Brain microvascular endothelial cell (primary cell): ENCODE data around the gene CHCHD6.

Source experiments
- DNase-seq: peaks from one replicate; pipeline ENCODE4 v3.0.0-alpha.2; 2020
- H3K27ac ChIP-seq: fragments of 250-450 bp; sonication (Bioruptor Pico); 2 replicates; pipeline ENCODE4 v1.5.1; 2020; ENCODE audit warnings: mild to moderate bottlenecking, moderate library complexity
- H3K27me3 ChIP-seq: fragments of 250-450 bp; sonication (Bioruptor Pico); replicated peaks from 2 replicates; pipeline ENCODE4 v1.5.1; 2020; ENCODE audit warnings: mild to moderate bottlenecking
- H3K36me3 ChIP-seq: fragments of 250-450 bp; sonication (Bioruptor Pico); replicated peaks from 2 replicates; pipeline ENCODE4 v1.5.1; 2020; ENCODE audit warnings: mild to moderate bottlenecking
- H3K4me3 ChIP-seq: 2 replicates; pipeline ENCODE4 v1.5.1; 2011; ENCODE audit warnings: low read depth, mild to moderate bottlenecking, control low read depth, low read length, moderate library complexity
- CTCF ChIP-seq: IDR thresholded peaks from 2 replicates; pipeline ENCODE4 v1.5.1; 2011; ENCODE audit warnings: low read depth, mild to moderate bottlenecking, moderate library complexity, low read length, control low read depth, inconsistent platforms; ENCODE audit errors: missing control alignments
- in situ Hi-C: cut with HindIII; loops from 2 replicates; pipeline ENCODE4 v1.10.0; 2017; ENCODE audit warnings: low sequenced_read_pairs, low pct_ligation_motif_present

The CHCHD6 gene

GRCh38 chr3:126851382-126851781, 147.3 kb downstream of the CHCHD6 start:
- H3K36me3 ChIP-seq = no peaks in the 10 kb centered on the region
- no peak for TF ChIP-seq CTCF

GRCh38 chr3:126851934-126852333, 147.9 kb downstream of the CHCHD6 start:
- TF ChIP-seq CTCF = no peak
- Histone ChIP-seq H3K27me3 (no peaks in the 10 kb centered on the region), H3K4me3 (no peak overlapping the region), H3K36me3 (no peaks in the 10 kb centered on the region), H3K27ac (no peak overlapping the region)
- DNase-seq = no peak
- in situ Hi-C loops = no loop called here

More at GRCh38 chr3:126851382-126851781, 147.3 kb downstream of the CHCHD6 start:
- DNase-seq = no peak
- in situ Hi-C loops = no loop called here
- Histone ChIP-seq H3K4me3 (no peak overlapping the region), H3K27me3 (no peaks in the 10 kb centered on the region), H3K27ac (no peak overlapping the region)

- Histone ChIP-seq H3K4me3 (no peak overlapping the region), H3K36me3 (no peaks in the 10 kb centered on the region), H3K27ac (no peak overlapping the region), H3K27me3 (no peaks in the 10 kb centered on the region)
- no peak for DNase-seq
- in situ Hi-C loops = no loop called here
- TF ChIP-seq CTCF = no peak
These were observed 148.5 kb downstream of the CHCHD6 start for GRCh38 chr3:126852511-126852910.

- no peak for DNase-seq
- Histone ChIP-seq H3K36me3 (no peaks in the 10 kb centered on the region), H3K27ac (no peak overlapping the region), H3K4me3 (no peak overlapping the region), H3K27me3 (no peaks in the 10 kb centered on the region)
- no peak for TF ChIP-seq CTCF
- in situ Hi-C loops = no loop called here
These were observed 150.6 kb downstream of the CHCHD6 start for GRCh38 chr3:126854666-126855065.

- in situ Hi-C loops = no loop called here
These were observed 151.3 kb downstream of the CHCHD6 start for GRCh38 chr3:126855374-126855773.

More at GRCh38 chr3:126855374-126855773, 151.3 kb downstream of the CHCHD6 start:
- no peak overlapping the region for H3K4me3 ChIP-seq
- H3K27me3 ChIP-seq = no peaks in the 10 kb centered on the region
- no peaks in the 10 kb centered on the region for H3K36me3 ChIP-seq
- no peak overlapping the region for H3K27ac ChIP-seq
- TF ChIP-seq CTCF = no peak
- no peak for DNase-seq
